Measurements from ENCODE around the gene SLC16A9. TPM values are rescaled to one million over a fixed set of nuclear protein-coding genes. Genes with fewer than 3 reads are reported as not detected.

The SLC16A9 gene
- total RNA-seq, 1 donor from 2014 or later = 1.1 TPM

DNA sequence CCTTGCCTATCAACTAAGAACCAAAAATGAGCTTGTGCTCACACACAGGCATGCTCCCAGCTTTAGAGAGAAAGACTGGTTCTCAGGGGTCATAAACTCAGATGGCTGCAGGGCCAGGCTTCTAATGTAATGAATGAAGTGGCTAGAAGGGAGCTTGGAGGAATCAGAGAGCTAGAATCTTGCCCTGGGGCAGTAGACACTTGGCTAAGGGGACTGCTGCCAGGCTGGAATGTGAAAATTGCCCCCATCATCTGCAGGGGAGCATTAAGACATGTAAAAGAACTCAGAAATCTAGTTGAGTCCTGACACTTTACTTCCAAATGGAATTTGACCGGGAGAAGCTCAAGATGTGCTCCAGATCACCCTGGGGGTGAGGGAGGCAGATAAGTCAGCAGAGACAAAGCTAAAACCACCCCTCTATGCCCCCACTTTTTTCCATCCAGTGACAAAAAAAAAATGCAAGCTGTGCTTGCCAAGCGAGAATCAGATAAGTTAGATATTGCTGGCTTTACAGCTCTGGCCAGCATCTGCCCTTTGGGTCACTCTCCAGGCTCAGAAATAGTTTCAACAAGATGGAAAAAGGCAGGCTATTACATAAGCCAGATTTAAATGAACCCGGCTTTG, 2.3 kb upstream of the SLC16A9 start:
- H3K4me3 ChIP-seq = no peak overlapping the region
- intact Hi-C loops (cut with micrococcal nuclease) = no loop called here
- no peak overlapping the region for H3K27ac ChIP-seq (replicated peaks)
- H3K36me3 ChIP-seq = no peaks in the 10 kb centered on the region
- TF ChIP-seq CTCF (IDR thresholded peaks at IDR 0.05; ENCODE audit: borderline replicate concordance) = no peak
- peaks cover 26% of the 10 kb centered on the region for H3K27me3 ChIP-seq (ENCODE audit: low read depth)
- no peaks in the 10 kb centered on the region for H3K9me3 ChIP-seq (replicated peaks)
- DNase-seq = no peak
- H3K4me1 ChIP-seq = peaks cover 17% of the 10 kb centered on the region

DNA sequence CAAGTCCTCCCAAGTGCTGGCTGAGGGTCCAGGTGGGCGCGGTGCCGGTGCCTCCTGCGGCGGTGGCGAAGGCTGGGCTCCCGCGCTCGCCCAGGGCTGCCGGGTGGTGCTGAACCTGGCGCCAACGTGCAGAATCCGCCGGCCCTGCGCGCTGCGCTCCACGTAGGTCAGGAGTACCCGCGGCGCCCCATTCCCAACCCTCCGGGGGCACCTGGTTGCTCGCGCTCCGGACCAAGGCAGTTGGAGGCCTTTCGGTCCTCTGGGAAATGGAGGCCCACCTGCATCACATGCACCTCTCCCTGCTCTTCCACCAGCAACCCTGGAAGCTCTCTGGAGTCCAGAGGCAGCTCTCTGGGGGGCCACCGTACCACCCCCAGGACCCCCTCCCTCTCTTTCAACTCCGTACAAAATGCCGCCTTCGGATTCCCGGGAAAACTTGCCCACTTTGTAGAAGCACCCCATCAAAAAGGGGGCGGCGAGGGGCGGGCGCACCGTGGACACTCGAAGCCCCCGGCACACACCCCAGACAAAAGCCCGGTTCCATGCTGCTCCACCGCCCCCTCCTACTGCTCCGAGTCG, 745 bp downstream of the SLC16A9 start:
- H3K4me1 ChIP-seq = peaks cover 17% of the 10 kb centered on the region
- intact Hi-C loops (cut with micrococcal nuclease) = no loop called here
- peak overlapping the region; percentile 78 for H3K4me3 ChIP-seq
- peaks cover 22% of the 10 kb centered on the region for H3K27me3 ChIP-seq (ENCODE audit: low read depth)
- H3K36me3 ChIP-seq = no peaks in the 10 kb centered on the region
- peak overlapping the region; percentile 63 for H3K27ac ChIP-seq (replicated peaks)
- H3K9me3 ChIP-seq (replicated peaks) = no peaks in the 10 kb centered on the region
- TF ChIP-seq CTCF (IDR thresholded peaks at IDR 0.05; ENCODE audit: borderline replicate concordance) = no peak
- DNase-seq = peak; percentile 21

- H3K27me3 ChIP-seq (ENCODE audit: low read depth) = peaks cover 22% of the 10 kb centered on the region
Measured at GRCh38 chr10:59706851-59707797, 2.5 kb downstream of the SLC16A9 start.

GRCh38 chr10:59705931-59706330, 3.7 kb downstream of the SLC16A9 start:
- Histone ChIP-seq H3K4me3 (no peak overlapping the region), H3K36me3 (no peaks in the 10 kb centered on the region), H3K27me3 (ENCODE audit: low read depth) (peaks cover 22% of the 10 kb centered on the region), H3K4me1 (peaks cover 17% of the 10 kb centered on the region), H3K9me3 (replicated peaks) (no peaks in the 10 kb centered on the region), H3K27ac (replicated peaks) (no peak overlapping the region)
- DNase-seq = no peak
- no peak for TF ChIP-seq CTCF (IDR thresholded peaks at IDR 0.05; ENCODE audit: borderline replicate concordance)
- intact Hi-C loops (cut with micrococcal nuclease) = no loop called here

More at GRCh38 chr10:59706851-59707797, 2.5 kb downstream of the SLC16A9 start:
- no peak overlapping the region for H3K27ac ChIP-seq (replicated peaks)
- TF ChIP-seq CTCF (IDR thresholded peaks at IDR 0.05; ENCODE audit: borderline replicate concordance) = no peak
- H3K36me3 ChIP-seq = no peaks in the 10 kb centered on the region
- no peak for DNase-seq
- no peak overlapping the region for H3K4me3 ChIP-seq
- H3K9me3 ChIP-seq (replicated peaks) = no peaks in the 10 kb centered on the region
- intact Hi-C loops (cut with micrococcal nuclease) = no loop called here
- H3K4me1 ChIP-seq = peaks cover 17% of the 10 kb centered on the region

- Histone ChIP-seq H3K27ac (replicated peaks) (no peak overlapping the region), H3K9me3 (replicated peaks) (no peaks in the 10 kb centered on the region), H3K4me3 (no peak overlapping the region), H3K36me3 (no peaks in the 10 kb centered on the region), H3K4me1 (peaks cover 13% of the 10 kb centered on the region), H3K27me3 (ENCODE audit: low read depth) (peaks cover 19% of the 10 kb centered on the region)
- TF ChIP-seq CTCF (IDR thresholded peaks at IDR 0.05; ENCODE audit: borderline replicate concordance) = no peak
- intact Hi-C loops (cut with micrococcal nuclease) = no loop called here
- no peak for DNase-seq
Measured at GRCh38 chr10:59704630-59705029, 5.0 kb downstream of the SLC16A9 start.

All from left ventricle myocardium inferior (tissue), 1 donor.